Sigmoid colon (tissue), 7 donors: Measurements from ENCODE around the gene UGT1A10. TPM values are rescaled to one million over a fixed set of nuclear protein-coding genes. Genes with fewer than 3 reads are reported as not detected.
"Not testable (repeated sequence)": the region's sequence is repeated elsewhere in the genome, so short reads cannot be mapped to it uniquely, and the experiment has no call there.

Source experiments
- DNase-seq: peaks from one replicate; pipeline ENCODE4 v3.0.0-alpha.2; 2019
- H3K27ac ChIP-seq, 4 donors: fragments of 200-600 bp; sonication (generic); one replicate each; pipeline ENCODE4 v1.5.1; 2016 to 2019; ENCODE audit warnings: mild to moderate bottlenecking in 1 of 4
- H3K27me3 ChIP-seq, 3 donors: fragments of 200-600 bp; sonication (generic); one replicate each; pipeline ENCODE4 v1.5.1; 2019; ENCODE audit warnings: mild to moderate bottlenecking in 1 of 3
- H3K36me3 ChIP-seq, 4 donors: fragments of 200-600 bp; sonication (generic); one replicate each; pipeline ENCODE4 v1.5.1; 2016 to 2019
- H3K4me1 ChIP-seq, 4 donors: fragments of 200-600 bp; sonication (generic); one replicate each; pipeline ENCODE4 v1.5.1; 2017 to 2019
- H3K4me3 ChIP-seq, 4 donors: fragments of 200-600 bp; sonication (generic); one replicate each; pipeline ENCODE4 v1.5.1; 2017 to 2019; ENCODE audit warnings: mild to moderate bottlenecking in 2 of 4, moderate library complexity in 1 of 4
- H3K9me3 ChIP-seq, 4 donors: fragments of 200-600 bp in 3 of 4; sonication (generic) in 3 of 4; one replicate each; pipeline versions ENCODE4 v1.5.1 to v1.6.1; 2013 to 2019
- CTCF ChIP-seq, 4 experiments: fragments of 450-650 bp in 3 of 4; fragments of 200-600 bp in 1 of 4; IDR thresholded peaks; one replicate each; pipeline ENCODE4 v1.5.1; 2016 to 2019; ENCODE audit warnings: antibody characterized with exemption in 4 of 4, mild to moderate bottlenecking in 3 of 4, moderate library complexity in 2 of 4
- EP300 ChIP-seq, 4 donors: sonication (generic); formaldehyde crosslinking; IDR thresholded peaks; one replicate each; pipeline ENCODE4 v1.6.1; 2017; ENCODE audit warnings: antibody characterized with exemption in 4 of 4
- POLR2A ChIP-seq, 2 donors: fragments of 450-650 bp; IDR thresholded peaks; one replicate each; pipeline ENCODE4 v1.6.1; 2016; ENCODE audit warnings: antibody characterized with exemption in 2 of 2, mild to moderate bottlenecking in 2 of 2, moderate library complexity in 2 of 2
- POLR2AphosphoS5 ChIP-seq, 4 donors: sonication (generic); formaldehyde crosslinking; IDR thresholded peaks; one replicate each; pipeline ENCODE4 v1.6.1; 2017; ENCODE audit warnings: antibody characterized with exemption in 4 of 4
- WGBS, 2 donors: extraction: QIAGEN DNeasy Blood & Tissue Kit; methylation state at CpG; one replicate each; pipeline ENCODE4 v1.1.7; 2013; 5-methylcytosine and 5-hydroxymethylcytosine counted together
- intact Hi-C: fragments of 100-400 bp; cut with DNase I; formaldehyde crosslinking; loops from one replicate; pipeline ENCODE4 v1.15.1; 2023
- polyA plus RNA-seq, 3 donors: library from polyadenylated mRNA; stranded (reverse); fragments of 200-250 nt; gene quantifications; one replicate each; pipeline ENCODE4 v1.2.3, GENCODE V29; 2013
- total RNA-seq, 4 donors: library from RNA; depleted of rRNA; stranded (reverse); fragments of >200 nt; gene quantifications; one replicate each; pipeline ENCODE4 v1.1.0, GENCODE V29; 2016
- donor health status: healthy with polysubstance abuse.
- donor health status: Bipolar disorder and iron deficiency.
- donor health status: healthy.

UGT1A10 gene
- total and polyA plus RNA-seq, 7 donors, result 10.8 to 27.3 (median 19.7) TPM; not detected in 4

DNA sequence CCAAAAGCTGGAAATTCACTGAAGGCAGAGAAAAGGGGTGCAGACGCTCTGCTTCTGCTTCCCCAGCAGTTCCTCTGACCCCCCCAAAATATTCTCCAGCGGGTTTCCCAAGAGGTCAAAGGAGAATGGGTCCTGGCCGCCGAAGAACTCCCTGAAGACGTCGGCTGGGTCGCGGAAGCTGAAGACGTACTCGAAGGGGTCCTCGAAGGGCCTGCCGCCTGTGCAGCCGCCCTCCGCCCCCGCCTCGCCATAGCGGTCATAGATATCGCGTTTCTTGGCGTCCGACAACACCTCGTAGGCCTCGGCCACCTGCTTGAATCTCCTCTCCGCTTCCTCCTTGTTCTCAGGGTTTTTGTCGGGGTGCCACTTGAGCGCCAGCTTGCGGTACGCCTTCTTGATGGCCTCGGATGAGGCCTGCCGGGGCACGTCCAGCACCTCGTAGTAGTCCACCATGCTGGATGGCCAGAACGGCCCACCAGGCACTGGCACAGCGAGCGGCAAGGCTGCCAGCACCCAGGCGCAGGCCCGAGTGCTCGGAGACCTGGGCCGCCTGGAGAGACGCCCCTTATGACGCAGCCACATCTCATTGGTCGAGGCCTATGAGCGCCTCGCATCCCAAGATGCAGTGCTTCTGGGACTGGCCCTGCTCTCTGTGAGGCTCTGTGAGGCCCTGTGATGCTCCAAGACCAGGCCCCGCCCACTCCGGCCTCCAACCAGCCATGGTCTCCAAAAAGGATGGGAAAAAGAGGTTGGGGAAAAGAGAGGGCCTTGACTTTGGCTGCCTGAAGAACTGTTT lies 107.4 kb downstream of the UGT1A10 start:
- H3K36me3 ChIP-seq, result no peaks in the 10 kb centered on the region
- no peak for TF ChIP-seq CTCF (IDR thresholded peaks at IDR 0.05)
- TF ChIP-seq POLR2A (IDR thresholded peaks at IDR 0.05), result no peak
- TF ChIP-seq POLR2AphosphoS5 (IDR thresholded peaks at IDR 0.05), result no peak
- TF ChIP-seq EP300 (IDR thresholded peaks at IDR 0.05), result no peak
- H3K4me1 ChIP-seq, result no peaks in the 10 kb centered on the region
- H3K4me3 ChIP-seq, result no peak overlapping the region
- no peaks in the 10 kb centered on the region for H3K9me3 ChIP-seq
- DNase-seq, result no peak
- H3K27me3 ChIP-seq, result no peaks in the 10 kb centered on the region
- no peak overlapping the region for H3K27ac ChIP-seq
- 96 to 97% methylated on average over 46 of the region's 46 CpGs for WGBS, 2 donors
- intact Hi-C loops, result no loop called here

- no peak overlapping the region for H3K27ac ChIP-seq
- no peaks in the 10 kb centered on the region for H3K4me1 ChIP-seq
- no peaks in the 10 kb centered on the region for H3K9me3 ChIP-seq
- intact Hi-C loops, result no loop called here
- H3K27me3 ChIP-seq, result no peaks in the 10 kb centered on the region
- no peak for DNase-seq
- WGBS, 2 donors, result 50 to 68% methylated on average over 5 of the region's 5 CpGs
- TF ChIP-seq POLR2A (IDR thresholded peaks at IDR 0.05) (no peak), CTCF (IDR thresholded peaks at IDR 0.05) (no peak), EP300 (IDR thresholded peaks at IDR 0.05) (no peak), POLR2AphosphoS5 (IDR thresholded peaks at IDR 0.05) (no peak)
- H3K4me3 ChIP-seq, result no peak overlapping the region
- no peaks in the 10 kb centered on the region for H3K36me3 ChIP-seq
Observed at GRCh38 chr2:233745073-233745755, 109.0 kb downstream of the UGT1A10 start.

- H3K27me3 ChIP-seq, intact Hi-C loops, H3K36me3 ChIP-seq, H3K27ac ChIP-seq, H3K9me3 ChIP-seq, DNase-seq, H3K4me3 ChIP-seq, H3K4me1 ChIP-seq: not testable (repeated sequence)
- WGBS, 2 donors, result 83 to 86% methylated on average over 2 of the region's 2 CpGs
Observed at GRCh38 chr2:233745838-233746237, 109.6 kb downstream of the UGT1A10 start.

GRCh38 chr2:233746475-233747282 lies 110.4 kb downstream of the UGT1A10 start:
- Histone ChIP-seq H3K4me3 (no peak overlapping the region), H3K4me1 (no peaks in the 10 kb centered on the region), H3K27me3 (no peaks in the 10 kb centered on the region), H3K27ac (no peak overlapping the region), H3K9me3 (no peaks in the 10 kb centered on the region), H3K36me3 (no peaks in the 10 kb centered on the region)
- 78 to 89% methylated on average over 10 of the region's 10 CpGs for WGBS, 2 donors
- intact Hi-C loops, result no loop called here
- DNase-seq, result no peak
- TF ChIP-seq CTCF (IDR thresholded peaks at IDR 0.05) (no peak), POLR2AphosphoS5 (IDR thresholded peaks at IDR 0.05) (no peak)

- Histone ChIP-seq H3K4me1 (no peaks in the 10 kb centered on the region), H3K9me3 (no peaks in the 10 kb centered on the region), H3K36me3 (no peaks in the 10 kb centered on the region), H3K27ac (no peak overlapping the region), H3K4me3 (no peak overlapping the region), H3K27me3 (no peaks in the 10 kb centered on the region)
- DNase-seq, result no peak
- intact Hi-C loops, result no loop called here
- no peak for TF ChIP-seq POLR2AphosphoS5 (IDR thresholded peaks at IDR 0.05)
- no peak for TF ChIP-seq EP300 (IDR thresholded peaks at IDR 0.05)
- no peak for TF ChIP-seq CTCF (IDR thresholded peaks at IDR 0.05)
- TF ChIP-seq POLR2A (IDR thresholded peaks at IDR 0.05), result no peak
- 88 to 97% methylated on average over 6 of the region's 6 CpGs for WGBS, 2 donors
Observed at GRCh38 chr2:233747283-233747544, 111.0 kb downstream of the UGT1A10 start.

DNA sequence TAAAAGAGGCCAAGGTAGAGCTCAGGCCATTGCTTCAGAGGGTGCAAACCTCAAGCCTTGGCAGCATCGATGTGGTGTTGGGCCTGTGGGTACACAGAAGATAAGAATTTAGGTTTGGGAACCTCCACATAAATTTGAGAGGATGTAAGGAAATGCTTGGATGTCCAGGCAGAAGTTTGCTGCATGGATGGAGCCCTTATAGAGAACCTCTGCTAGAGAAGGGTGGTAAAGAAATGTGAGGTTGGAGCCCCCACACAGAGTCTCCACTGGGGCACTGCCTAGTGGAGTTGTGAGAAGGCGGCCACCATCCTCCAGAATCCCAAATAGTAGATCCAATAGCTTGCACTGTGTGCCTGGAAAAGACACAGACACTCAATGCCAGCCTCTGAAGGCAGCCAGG lies 114.4 kb downstream of the UGT1A10 start:
- H3K9me3 ChIP-seq, DNase-seq, H3K27me3 ChIP-seq, H3K36me3 ChIP-seq, intact Hi-C loops, H3K4me3 ChIP-seq, H3K27ac ChIP-seq, H3K4me1 ChIP-seq: not testable (repeated sequence)
- 85 to 90% methylated on average over 2 of the region's 2 CpGs for WGBS, 2 donors

GRCh38 chr2:233751212-233752009 lies 115.2 kb downstream of the UGT1A10 start:
- H3K27me3 ChIP-seq, H3K9me3 ChIP-seq, H3K27ac ChIP-seq, H3K4me1 ChIP-seq, DNase-seq, H3K36me3 ChIP-seq, H3K4me3 ChIP-seq, intact Hi-C loops: not testable (repeated sequence)
- 57 to 70% methylated on average over 2 of the region's 2 CpGs for WGBS, 2 donors
